Ectodermal cell (in vitro differentiated cells): ENCODE results near the gene PTGDS.

ENCODE experiments used
- H3K27ac ChIP-seq: 2 replicates; pipeline ENCODE4 v1.7.0; 2013; ENCODE audit warnings: mild to moderate bottlenecking, low read depth, low read length; ENCODE audit not compliant: insufficient read depth, poor library complexity, severe bottlenecking
- H3K27me3 ChIP-seq: 2 replicates; pipeline ENCODE4 v1.7.0; 2013; ENCODE audit warnings: mild to moderate bottlenecking, low read length; ENCODE audit not compliant: insufficient read depth, control insufficient read depth, poor library complexity, severe bottlenecking
- H3K36me3 ChIP-seq: one replicate; pipeline ENCODE4 v1.7.0; 2013; ENCODE audit warnings: low read length; ENCODE audit not compliant: control insufficient read depth, insufficient read depth
- H3K4me1 ChIP-seq: one replicate; pipeline ENCODE4 v1.7.0; 2013; ENCODE audit warnings: low read length; ENCODE audit not compliant: control insufficient read depth, insufficient read depth
- H3K4me3 ChIP-seq: 2 replicates; pipeline ENCODE4 v1.7.0; 2013; ENCODE audit warnings: low read depth, low read length, control low read depth; ENCODE audit not compliant: insufficient read depth
- H3K9me3 ChIP-seq: 2 replicates; pipeline ENCODE4 v1.7.0; 2013; ENCODE audit warnings: mild to moderate bottlenecking, low read length, moderate library complexity; ENCODE audit not compliant: control insufficient read depth
- WGBS, 2 experiments: methylation state at CpG; one replicate each; pipeline ENCODE4 v1.1.7; 2013; ENCODE audit warnings: missing lambda C conversion rate in 2 of 2; 5-methylcytosine and 5-hydroxymethylcytosine counted together

Gene PTGDS

GRCh38 chr9:137023157-137023556 is 45.9 kb downstream of the PTGDS start:
- Histone ChIP-seq H3K36me3 (no peaks in the 10 kb centered on the region), H3K9me3 (no peaks in the 10 kb centered on the region), H3K4me1 (peaks cover 41% of the 10 kb centered on the region), H3K4me3 (no peak overlapping the region), H3K27ac (peak overlapping the region; percentile 40), H3K27me3 (peaks cover 8% of the 10 kb centered on the region)
- WGBS, 2 experiments, result 58 to 64% methylated on average over 7 of the region's 7 CpGs

- H3K4me3 ChIP-seq, result no peak overlapping the region
- H3K36me3 ChIP-seq, result no peaks in the 10 kb centered on the region
- H3K27me3 ChIP-seq, result peaks cover 11% of the 10 kb centered on the region
- 77 to 81% methylated on average over 15 of the region's 15 CpGs for WGBS, 2 experiments
- H3K9me3 ChIP-seq, result no peaks in the 10 kb centered on the region
- H3K27ac ChIP-seq, result peak overlapping the region; percentile 40
- H3K4me1 ChIP-seq, result peaks cover 41% of the 10 kb centered on the region
These were observed 46.3 kb downstream of the PTGDS start for GRCh38 chr9:137023583-137023991.

GRCh38 chr9:137025517-137025966 is 48.2 kb downstream of the PTGDS start:
- H3K27ac ChIP-seq, result no peak overlapping the region
- H3K4me3 ChIP-seq, result no peak overlapping the region
- no peaks in the 10 kb centered on the region for H3K9me3 ChIP-seq
- H3K36me3 ChIP-seq, result no peaks in the 10 kb centered on the region
- H3K4me1 ChIP-seq, result peaks cover 48% of the 10 kb centered on the region
- peaks cover 19% of the 10 kb centered on the region for H3K27me3 ChIP-seq
- 76 to 77% methylated on average over 21 of the region's 21 CpGs for WGBS, 2 experiments

DNA sequence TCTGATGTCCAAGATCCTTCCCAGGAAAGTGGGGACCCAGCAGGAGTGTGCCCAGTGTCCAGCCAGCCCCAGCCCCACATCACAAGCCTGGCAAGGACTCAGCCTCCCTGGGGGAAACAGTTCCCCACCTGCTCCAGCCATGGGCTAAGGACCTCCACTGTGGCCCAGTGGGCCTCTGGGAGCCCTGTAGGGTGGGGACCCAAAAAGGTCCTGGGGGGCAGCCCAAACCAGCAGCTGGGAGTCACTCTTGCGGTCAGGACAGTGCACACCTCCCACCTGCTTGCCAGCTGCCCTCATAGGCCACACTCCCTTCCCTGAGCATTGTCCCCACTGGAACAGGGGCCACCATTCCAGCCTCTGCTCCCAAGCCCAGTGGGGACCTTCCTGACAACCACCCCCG is 49.1 kb downstream of the PTGDS start:
- H3K4me1 ChIP-seq, result peaks cover 48% of the 10 kb centered on the region
- no peaks in the 10 kb centered on the region for H3K9me3 ChIP-seq
- H3K27ac ChIP-seq, result no peak overlapping the region
- H3K36me3 ChIP-seq, result no peaks in the 10 kb centered on the region
- H3K4me3 ChIP-seq, result no peak overlapping the region
- 91 to 92% methylated on average over 2 of the region's 2 CpGs for WGBS, 2 experiments
- peaks cover 19% of the 10 kb centered on the region for H3K27me3 ChIP-seq

- H3K36me3 ChIP-seq, result no peaks in the 10 kb centered on the region
- H3K27ac ChIP-seq, result no peak overlapping the region
- H3K9me3 ChIP-seq, result no peaks in the 10 kb centered on the region
- 95 to 97% methylated on average over 4 of the region's 4 CpGs for WGBS, 2 experiments
- H3K4me1 ChIP-seq, result peaks cover 48% of the 10 kb centered on the region
- H3K27me3 ChIP-seq, result peaks cover 19% of the 10 kb centered on the region
- no peak overlapping the region for H3K4me3 ChIP-seq
These were observed 49.5 kb downstream of the PTGDS start for GRCh38 chr9:137026828-137027227.

DNA sequence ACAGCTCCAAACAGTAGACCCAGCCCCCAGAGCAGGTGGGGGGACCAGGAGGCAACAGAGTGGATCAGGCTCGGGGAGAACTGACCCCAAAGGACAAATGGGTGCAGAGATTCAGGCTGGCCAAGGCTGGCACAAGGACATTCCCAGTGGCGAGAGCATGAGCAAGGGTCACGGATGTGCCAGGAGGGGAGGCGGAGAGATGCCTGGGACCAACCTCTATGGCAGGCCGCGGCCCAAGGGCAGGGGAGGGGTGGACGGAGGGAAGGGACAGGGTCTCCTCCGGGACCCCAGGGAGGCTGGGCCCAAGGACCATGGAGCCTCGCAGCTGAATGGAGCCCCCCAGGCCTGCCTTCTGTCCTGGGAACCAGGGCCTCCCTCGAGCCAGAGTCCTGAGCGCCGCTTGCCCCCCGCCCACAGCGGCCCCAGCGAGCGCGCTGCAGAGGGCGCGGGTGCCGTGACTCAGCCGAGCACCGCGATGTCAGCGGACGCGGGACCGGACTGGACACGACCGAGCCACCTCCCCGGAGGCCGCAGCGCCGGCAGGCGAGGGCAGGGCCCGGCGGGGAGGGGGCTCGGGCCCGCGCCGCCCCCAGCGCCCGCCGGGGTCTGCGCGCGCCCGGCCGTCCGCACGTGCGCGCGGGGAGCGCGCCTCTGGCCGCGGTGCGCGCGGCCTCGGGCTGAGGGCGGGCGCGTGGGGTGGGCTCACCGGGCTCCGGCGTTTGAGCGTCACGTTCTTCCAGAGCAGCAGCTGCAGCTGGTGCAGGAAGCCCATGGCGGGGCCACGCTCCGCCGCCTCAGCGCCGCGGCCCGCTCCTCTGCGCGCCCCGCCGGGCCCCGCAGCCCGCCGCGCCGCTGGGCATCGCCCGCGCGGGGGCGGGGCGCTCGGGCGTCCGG is 50.3 kb downstream of the PTGDS start, which contains the start of gene ABCA2:
ABCA2 (minus strand) TSS at position 869 of the 894 bp plus-strand sequence; CDS start at position 772, 97 bp downstream.
- Histone ChIP-seq H3K4me3 (peak within 1 kb of the TSS; percentile 56), H3K4me1 (peaks cover 48% of the 10 kb centered on the region), H3K27ac (no peak within 1 kb of the TSS), H3K36me3 (no peaks in the 10 kb centered on the region), H3K9me3 (no peaks in the 10 kb centered on the region), H3K27me3 (peaks cover 19% of the 10 kb centered on the region)
- 5% methylated on average over 95 of the region's 95 CpGs for WGBS, 2 experiments

DNA sequence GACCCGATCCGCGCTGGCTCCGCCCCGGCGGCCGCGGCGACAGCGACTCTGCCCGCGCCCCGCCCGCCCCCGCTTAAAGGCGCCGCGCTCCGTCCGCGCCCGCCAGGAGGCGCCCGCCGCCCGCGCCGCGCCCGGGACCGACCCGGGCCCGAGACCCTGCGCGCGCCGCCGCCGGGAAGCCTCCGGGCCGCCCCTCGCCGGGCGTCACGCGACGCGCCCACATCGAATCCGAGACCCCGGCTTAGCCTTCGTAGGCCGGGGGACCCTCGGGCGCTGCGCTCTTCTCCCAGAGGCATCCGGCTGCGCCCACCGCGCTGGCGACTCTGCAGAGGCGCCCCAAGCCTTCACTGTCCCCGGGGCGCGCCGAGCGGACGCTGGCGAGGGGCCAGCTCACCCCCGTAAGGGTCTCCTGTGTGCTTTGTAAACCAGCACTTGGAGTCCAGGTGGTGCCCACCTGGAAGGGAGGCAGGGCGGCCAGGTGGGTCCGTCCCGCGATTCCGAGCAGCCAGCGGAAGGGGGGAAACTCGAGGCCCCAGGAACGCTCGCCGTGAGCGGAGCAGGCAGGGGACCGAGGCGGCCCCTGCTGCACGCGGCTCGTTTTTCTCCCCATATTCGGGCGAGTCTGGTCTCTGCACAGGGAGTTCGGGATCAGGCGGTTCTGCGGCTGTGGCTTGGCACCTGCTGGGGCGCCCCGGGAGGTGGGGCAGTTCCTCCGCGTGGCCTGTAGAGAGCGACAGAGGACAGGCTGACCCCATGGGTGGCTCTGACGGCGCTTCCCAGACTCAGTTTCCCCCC is 51.2 kb downstream of the PTGDS start:
- H3K4me1 ChIP-seq, result peaks cover 41% of the 10 kb centered on the region
- 4% methylated on average over 98 of the region's 98 CpGs for WGBS, 2 experiments
- no peaks in the 10 kb centered on the region for H3K9me3 ChIP-seq
- peaks cover 19% of the 10 kb centered on the region for H3K27me3 ChIP-seq
- no peaks in the 10 kb centered on the region for H3K36me3 ChIP-seq
- H3K4me3 ChIP-seq, result peak overlapping the region; percentile 56
- no peak overlapping the region for H3K27ac ChIP-seq

DNA sequence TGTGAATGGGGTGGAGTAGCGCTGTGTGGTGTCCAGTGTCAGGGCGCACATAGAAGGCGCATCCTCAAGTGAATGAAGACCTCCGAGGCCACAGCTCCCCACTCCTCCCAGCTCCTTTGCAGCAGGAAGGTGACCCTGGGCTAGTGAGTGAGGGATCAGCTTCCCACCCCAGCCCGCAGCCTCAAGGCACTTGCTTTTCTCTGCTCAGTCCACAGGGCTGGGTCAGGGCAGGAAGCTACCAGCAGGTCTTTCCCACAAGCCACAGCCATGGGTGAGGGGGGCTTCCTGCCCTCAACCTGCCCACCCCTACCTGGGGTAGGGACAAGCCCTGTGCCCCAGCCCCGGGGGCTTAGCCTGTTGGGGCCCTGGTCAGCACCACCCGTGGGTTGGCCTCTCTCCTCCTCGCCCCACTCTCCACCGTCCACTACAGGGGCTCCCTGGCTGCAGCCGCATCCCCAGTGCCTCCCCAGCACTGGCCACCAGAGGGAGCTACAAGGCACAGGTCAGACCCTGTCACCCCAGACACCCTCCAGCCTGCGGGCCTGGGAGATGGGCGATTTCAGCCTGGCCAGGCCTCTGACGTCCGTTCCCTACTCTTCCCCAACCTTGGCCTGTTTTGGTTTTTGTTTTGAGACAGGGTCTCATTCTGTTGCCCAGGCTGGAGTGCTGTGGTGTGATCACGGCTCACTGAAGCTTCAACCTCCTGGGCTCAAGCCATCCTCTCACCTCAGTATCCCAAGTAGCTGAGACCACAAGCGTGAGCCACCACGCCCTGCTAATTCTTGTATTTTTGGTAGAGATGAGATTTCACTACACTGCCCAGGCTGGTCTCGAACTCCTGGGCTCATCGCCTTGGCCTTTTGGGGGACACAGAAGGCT is 52.0 kb downstream of the PTGDS start:
- no peak overlapping the region for H3K27ac ChIP-seq
- H3K4me3 ChIP-seq, result peak overlapping the region; percentile 56
- no peaks in the 10 kb centered on the region for H3K9me3 ChIP-seq
- H3K27me3 ChIP-seq, result peaks cover 19% of the 10 kb centered on the region
- 46 to 47% methylated on average over 19 of the region's 19 CpGs for WGBS, 2 experiments
- H3K4me1 ChIP-seq, result peaks cover 32% of the 10 kb centered on the region
- no peaks in the 10 kb centered on the region for H3K36me3 ChIP-seq

GRCh38 chr9:137030006-137030405 is 52.7 kb downstream of the PTGDS start:
- WGBS, 2 experiments, result 91 to 93% methylated on average over 15 of the region's 15 CpGs
- peaks cover 30% of the 10 kb centered on the region for H3K4me1 ChIP-seq
- H3K36me3 ChIP-seq, result no peaks in the 10 kb centered on the region
- peaks cover 24% of the 10 kb centered on the region for H3K27me3 ChIP-seq
- H3K4me3 ChIP-seq, result no peak overlapping the region
- no peaks in the 10 kb centered on the region for H3K9me3 ChIP-seq
- no peak overlapping the region for H3K27ac ChIP-seq
